Psoas muscle (tissue), 8 donors: ENCODE data around the gene CEP85L. TPM values are rescaled to one million over a fixed set of nuclear protein-coding genes. Genes with fewer than 3 reads are reported as not detected.
A peak's percentile ranks its signal among the peaks of the same experiment; 100 is the strongest.

Source experiments
- ATAC-seq, 4 donors: fragments of 200-7000 bp; cut with Tn5 transposase; one replicate each; pipeline ENCODE4 v1.9.1; 2020; ENCODE audit warnings: moderate library complexity in 3 of 4, mild to moderate bottlenecking in 2 of 4
- DNase-seq, 2 donors: peaks; one replicate each; pipeline ENCODE4 v3.0.0-alpha.2; 2020
- H3K27ac ChIP-seq: fragments of 200-600 bp; one replicate; pipeline ENCODE4 v1.8.0; 2022
- H3K27me3 ChIP-seq, 3 donors: fragments of 200-600 bp in 1 of 3; one replicate each; pipeline versions ENCODE4 v1.6.1 to v1.8.0; 2013 to 2022; ENCODE audit warnings: low read length in 2 of 3, mild to moderate bottlenecking in 2 of 3, moderate library complexity in 1 of 3; ENCODE audit not compliant: insufficient read depth in 3 of 3
- H3K36me3 ChIP-seq, 2 donors: fragments of 200-600 bp in 1 of 2; one replicate each; pipeline versions ENCODE4 v1.6.1 to v1.8.0; 2013 to 2022; ENCODE audit warnings: low read depth in 1 of 2, mild to moderate bottlenecking in 1 of 2, moderate library complexity in 1 of 2; ENCODE audit not compliant: insufficient read depth in 1 of 2
- H3K4me1 ChIP-seq: fragments of 200-600 bp; one replicate; pipeline ENCODE4 v1.8.0; 2022
- H3K4me3 ChIP-seq: fragments of 200-600 bp; one replicate; pipeline ENCODE4 v1.8.0; 2022; ENCODE audit warnings: mild to moderate bottlenecking
- H3K9me3 ChIP-seq: fragments of 200-600 bp; one replicate; pipeline ENCODE4 v1.8.0; 2022
- CTCF ChIP-seq: fragments of 200-600 bp; IDR thresholded peaks from one replicate; pipeline ENCODE4 v1.8.0; 2022; ENCODE audit warnings: antibody characterized with exemption
- WGBS, 3 donors: extraction: QIAGEN DNeasy Blood & Tissue Kit; methylation state at CpG; one replicate each; pipeline versions ENCODE4 v1.1.6 to v1.1.7; 2013; 5-methylcytosine and 5-hydroxymethylcytosine counted together
- intact Hi-C, 2 donors: fragments of 100-400 bp; cut with DNase I; formaldehyde crosslinking; loops; one replicate each; pipeline versions ENCODE4 v1.11.0 to v1.14.2; 2022
- polyA plus RNA-seq, 3 donors: library from polyadenylated mRNA; stranded (reverse); fragments of 200-250 nt; gene quantifications; one replicate each; pipeline ENCODE4 v1.2.3, GENCODE V29; 2013
- total RNA-seq, 4 donors: library from RNA; stranded (reverse); fragmentation: NEBNext Ultra II Directional in 2 of 4; extraction: Animal tissue kit (Norgen Biotek cat#: 25700) in 2 of 4; gene quantifications; one replicate each; pipeline versions ENCODE4 v1.2.1 to v1.2.4, GENCODE V29; 2021 to 2023
- donor health status: healthy with polysubstance abuse.
- donor health status: DM: no; HTN: no; CAD: no; lungs with moderate emphysema.
- donor health status: Bipolar disorder and iron deficiency.
- donor health status: healthy.
- donor health status: DM: yes; HTN: yes; CAD: no.
- donor health status: DM: no; HTN: no; CAD: no.
- donor health status: DM: no; HTN: no; CAD: no.
- donor health status: DM: yes; HTN: yes; CAD: no.

Gene CEP85L
- total and polyA plus RNA-seq, 7 donors = 2.3 to 25.1 (median 18.9) TPM

GRCh38 chr6:118500130-118501015 lies 151.0 kb downstream of the CEP85L start:
- Histone ChIP-seq H3K9me3 (no peaks in the 10 kb centered on the region), H3K4me3 (no peak overlapping the region), H3K36me3 (no peaks in the 10 kb centered on the region), H3K27me3 (no peaks in the 10 kb centered on the region), H3K27ac (no peak overlapping the region), H3K4me1 (peaks cover 6% of the 10 kb centered on the region)
- DNase-seq = no peak
- peak in 1 of 4 donors; percentile 35 for ATAC-seq
- no peak for TF ChIP-seq CTCF
- 93 to 97% (median 95%) methylated on average over 10 of the region's 10 CpGs for WGBS, 3 donors
- intact Hi-C loops = no loop called here

- peaks cover 0 to 9% of the 10 kb centered on the region in 2 donors for H3K36me3 ChIP-seq
- H3K4me1 ChIP-seq = peaks cover 6% of the 10 kb centered on the region
- H3K27me3 ChIP-seq = no peaks in the 10 kb centered on the region
- H3K4me3 ChIP-seq = no peak overlapping the region
- no peak overlapping the region for H3K27ac ChIP-seq
- intact Hi-C loops = no loop called here
- WGBS, 3 donors = 83 to 89% (median 89%) methylated on average over 5 of the region's 5 CpGs
- ATAC-seq = peak; percentile 51 to 87 (median 78)
- TF ChIP-seq CTCF = no peak
- DNase-seq = no peak
- no peaks in the 10 kb centered on the region for H3K9me3 ChIP-seq
Observed at GRCh38 chr6:118495485-118496280, 155.7 kb downstream of the CEP85L start.

GRCh38 chr6:118494091-118494490 lies 157.3 kb downstream of the CEP85L start:
- Histone ChIP-seq H3K36me3 (peaks cover 3 to 23% of the 10 kb centered on the region in 2 donors), H3K27me3 (no peaks in the 10 kb centered on the region), H3K4me3 (no peak overlapping the region), H3K4me1 (peaks cover 6% of the 10 kb centered on the region), H3K9me3 (no peaks in the 10 kb centered on the region), H3K27ac (no peak overlapping the region)
- WGBS, 3 donors = 60 to 76% (median 66%) methylated on average over 3 of the region's 3 CpGs
- DNase-seq (no peak), ATAC-seq (no peak)
- no peak for TF ChIP-seq CTCF
- intact Hi-C loops = no loop called here

- no peaks in the 10 kb centered on the region for H3K27me3 ChIP-seq
- intact Hi-C loops = no loop called here
- peaks cover 18% of the 10 kb centered on the region for H3K4me1 ChIP-seq
- H3K4me3 ChIP-seq = no peak overlapping the region
- no peak overlapping the region for H3K27ac ChIP-seq
- ATAC-seq (no peak), DNase-seq (no peak)
- WGBS, 3 donors = 95 to 96% (median 96%) methylated on average over 3 of the region's 3 CpGs
- H3K36me3 ChIP-seq = peaks cover 3 to 40% of the 10 kb centered on the region in 2 donors
- no peak for TF ChIP-seq CTCF
- peaks cover 9% of the 10 kb centered on the region for H3K9me3 ChIP-seq
Observed at GRCh38 chr6:118489990-118490389, 161.4 kb downstream of the CEP85L start.
